ENCODE results near the gene SLC6A8.

DNA sequence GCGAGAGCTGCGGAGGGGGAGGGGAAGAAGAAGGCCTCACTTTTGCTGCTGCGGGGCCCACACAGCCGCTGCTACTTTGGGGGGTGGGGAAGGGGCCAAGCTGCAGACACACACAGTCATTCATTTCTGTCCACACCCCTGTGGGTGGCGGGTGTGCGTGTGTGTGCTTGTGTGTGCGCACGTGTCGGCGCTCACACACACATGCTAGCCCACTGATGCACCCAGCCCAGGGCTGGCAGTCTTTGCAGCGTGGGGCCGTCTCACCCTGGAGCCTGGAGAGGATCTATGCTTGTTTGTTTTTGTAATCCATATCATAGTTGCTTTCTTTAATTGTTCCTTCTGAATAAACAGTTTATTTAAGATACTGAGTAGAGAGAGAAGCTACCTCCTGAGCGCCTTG, 36.8 kb upstream of the SLC6A8 start:
- TF ChIP-seq POLR2A (IDR thresholded peaks at IDR 0.05): no peak
- TF ChIP-seq, protein P1, sequence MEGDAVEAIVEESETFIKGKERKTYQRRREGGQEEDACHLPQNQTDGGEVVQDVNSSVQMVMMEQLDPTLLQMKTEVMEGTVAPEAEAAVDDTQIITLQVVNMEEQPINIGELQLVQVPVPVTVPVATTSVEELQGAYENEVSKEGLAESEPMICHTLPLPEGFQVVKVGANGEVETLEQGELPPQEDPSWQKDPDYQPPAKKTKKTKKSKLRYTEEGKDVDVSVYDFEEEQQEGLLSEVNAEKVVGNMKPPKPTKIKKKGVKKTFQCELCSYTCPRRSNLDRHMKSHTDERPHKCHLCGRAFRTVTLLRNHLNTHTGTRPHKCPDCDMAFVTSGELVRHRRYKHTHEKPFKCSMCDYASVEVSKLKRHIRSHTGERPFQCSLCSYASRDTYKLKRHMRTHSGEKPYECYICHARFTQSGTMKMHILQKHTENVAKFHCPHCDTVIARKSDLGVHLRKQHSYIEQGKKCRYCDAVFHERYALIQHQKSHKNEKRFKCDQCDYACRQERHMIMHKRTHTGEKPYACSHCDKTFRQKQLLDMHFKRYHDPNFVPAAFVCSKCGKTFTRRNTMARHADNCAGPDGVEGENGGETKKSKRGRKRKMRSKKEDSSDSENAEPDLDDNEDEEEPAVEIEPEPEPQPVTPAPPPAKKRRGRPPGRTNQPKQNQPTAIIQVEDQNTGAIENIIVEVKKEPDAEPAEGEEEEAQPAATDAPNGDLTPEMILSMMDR (IDR thresholded peaks at IDR 0.05): no peak
